ENCODE data around the gene SPCS1.

DNA sequence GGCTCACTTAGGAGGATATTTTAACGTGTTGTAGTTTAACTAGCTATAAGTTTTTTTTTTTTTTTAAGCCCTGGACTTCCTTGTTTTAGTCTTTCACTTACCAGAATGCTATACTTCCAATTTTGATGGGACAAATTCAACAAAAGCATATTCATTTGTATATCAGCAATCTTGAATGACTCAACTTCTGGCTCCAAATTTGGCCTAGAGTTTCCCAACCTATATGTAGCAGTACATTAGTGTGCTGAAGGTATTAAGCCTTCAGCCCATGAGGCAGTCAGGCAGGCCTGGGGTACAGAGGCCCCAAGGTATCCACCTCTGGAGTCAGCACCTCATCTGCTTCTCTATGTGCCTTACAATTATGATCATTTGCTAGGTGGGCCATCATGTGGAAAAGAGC, 26.1 kb upstream of the SPCS1 start:
- TF ChIP-seq, protein P1, sequence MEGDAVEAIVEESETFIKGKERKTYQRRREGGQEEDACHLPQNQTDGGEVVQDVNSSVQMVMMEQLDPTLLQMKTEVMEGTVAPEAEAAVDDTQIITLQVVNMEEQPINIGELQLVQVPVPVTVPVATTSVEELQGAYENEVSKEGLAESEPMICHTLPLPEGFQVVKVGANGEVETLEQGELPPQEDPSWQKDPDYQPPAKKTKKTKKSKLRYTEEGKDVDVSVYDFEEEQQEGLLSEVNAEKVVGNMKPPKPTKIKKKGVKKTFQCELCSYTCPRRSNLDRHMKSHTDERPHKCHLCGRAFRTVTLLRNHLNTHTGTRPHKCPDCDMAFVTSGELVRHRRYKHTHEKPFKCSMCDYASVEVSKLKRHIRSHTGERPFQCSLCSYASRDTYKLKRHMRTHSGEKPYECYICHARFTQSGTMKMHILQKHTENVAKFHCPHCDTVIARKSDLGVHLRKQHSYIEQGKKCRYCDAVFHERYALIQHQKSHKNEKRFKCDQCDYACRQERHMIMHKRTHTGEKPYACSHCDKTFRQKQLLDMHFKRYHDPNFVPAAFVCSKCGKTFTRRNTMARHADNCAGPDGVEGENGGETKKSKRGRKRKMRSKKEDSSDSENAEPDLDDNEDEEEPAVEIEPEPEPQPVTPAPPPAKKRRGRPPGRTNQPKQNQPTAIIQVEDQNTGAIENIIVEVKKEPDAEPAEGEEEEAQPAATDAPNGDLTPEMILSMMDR (IDR thresholded peaks at IDR 0.05): no peak
- TF ChIP-seq POLR2A (IDR thresholded peaks at IDR 0.05): no peak
